ENCODE results near the gene DOCK9. TPM values are rescaled to one million over a fixed set of nuclear protein-coding genes. Genes with fewer than 3 reads are reported as not detected.

DOCK9 gene
- total RNA-seq, 4 donors from 2014 or later: 78.7 to 306 (median 142) TPM

GRCh38 chr13:98782654-98783053, 195.2 kb downstream of the DOCK9 start:
- no peak for TF ChIP-seq CTCF (IDR thresholded peaks at IDR 0.05; ENCODE audit: low read depth)

- no peak for TF ChIP-seq CTCF (IDR thresholded peaks at IDR 0.05; ENCODE audit: low read depth)
These were observed 196.0 kb downstream of the DOCK9 start for GRCh38 chr13:98781905-98782304.

- no peak for TF ChIP-seq CTCF (IDR thresholded peaks at IDR 0.05; ENCODE audit: low read depth)
These were observed 196.4 kb downstream of the DOCK9 start for GRCh38 chr13:98781470-98781869.

GRCh38 chr13:98781045-98781444, 196.8 kb downstream of the DOCK9 start:
- no peak for TF ChIP-seq CTCF (IDR thresholded peaks at IDR 0.05; ENCODE audit: low read depth)

GRCh38 chr13:98780451-98780850, 197.4 kb downstream of the DOCK9 start:
- no peak for TF ChIP-seq CTCF (IDR thresholded peaks at IDR 0.05; ENCODE audit: low read depth)

GRCh38 chr13:98779695-98780094, 198.2 kb downstream of the DOCK9 start:
- TF ChIP-seq CTCF (IDR thresholded peaks at IDR 0.05; ENCODE audit: low read depth): no peak

GRCh38 chr13:98778749-98779148, 199.1 kb downstream of the DOCK9 start:
- TF ChIP-seq CTCF (IDR thresholded peaks at IDR 0.05; ENCODE audit: low read depth): no peak
